Transverse colon (tissue), 3 donors: ENCODE measurements around the gene DNASE1L2.

Experiments used
- POLR2A ChIP-seq: fragments of 450-650 bp; IDR thresholded peaks from one replicate; pipeline ENCODE4 v1.6.1; 2016; ENCODE audit warnings: antibody characterized with exemption, mild to moderate bottlenecking, moderate library complexity
- TF ChIP-seq, protein P1 (sequence below), 5 experiments: fragments of 200-600 bp in 3 of 5; fragments of 450-650 bp in 2 of 5; sonication (generic) in 3 of 5; IDR thresholded peaks; 1 replicate in 2 of 5; 2 replicates in 3 of 5; pipeline ENCODE4 v1.5.1; 2016 to 2017; ENCODE audit warnings: antibody characterized with exemption in 5 of 5, inconsistent platforms in 3 of 5, mild to moderate bottlenecking in 2 of 5, moderate library complexity in 1 of 5

GRCh38 chr16:2199095-2199494, 37.1 kb upstream of the DNASE1L2 start:
- TF ChIP-seq, protein P1, sequence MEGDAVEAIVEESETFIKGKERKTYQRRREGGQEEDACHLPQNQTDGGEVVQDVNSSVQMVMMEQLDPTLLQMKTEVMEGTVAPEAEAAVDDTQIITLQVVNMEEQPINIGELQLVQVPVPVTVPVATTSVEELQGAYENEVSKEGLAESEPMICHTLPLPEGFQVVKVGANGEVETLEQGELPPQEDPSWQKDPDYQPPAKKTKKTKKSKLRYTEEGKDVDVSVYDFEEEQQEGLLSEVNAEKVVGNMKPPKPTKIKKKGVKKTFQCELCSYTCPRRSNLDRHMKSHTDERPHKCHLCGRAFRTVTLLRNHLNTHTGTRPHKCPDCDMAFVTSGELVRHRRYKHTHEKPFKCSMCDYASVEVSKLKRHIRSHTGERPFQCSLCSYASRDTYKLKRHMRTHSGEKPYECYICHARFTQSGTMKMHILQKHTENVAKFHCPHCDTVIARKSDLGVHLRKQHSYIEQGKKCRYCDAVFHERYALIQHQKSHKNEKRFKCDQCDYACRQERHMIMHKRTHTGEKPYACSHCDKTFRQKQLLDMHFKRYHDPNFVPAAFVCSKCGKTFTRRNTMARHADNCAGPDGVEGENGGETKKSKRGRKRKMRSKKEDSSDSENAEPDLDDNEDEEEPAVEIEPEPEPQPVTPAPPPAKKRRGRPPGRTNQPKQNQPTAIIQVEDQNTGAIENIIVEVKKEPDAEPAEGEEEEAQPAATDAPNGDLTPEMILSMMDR (IDR thresholded peaks at IDR 0.05), result no peak
- TF ChIP-seq POLR2A, result no peak
